ENCODE data around the gene COPE.
A peak's percentile ranks its signal among the peaks of the same experiment; 100 is the strongest.
"Not testable (repeated sequence)": the region's sequence is repeated elsewhere in the genome, so short reads cannot be mapped to it uniquely, and the experiment has no call there.

COPE gene

DNA sequence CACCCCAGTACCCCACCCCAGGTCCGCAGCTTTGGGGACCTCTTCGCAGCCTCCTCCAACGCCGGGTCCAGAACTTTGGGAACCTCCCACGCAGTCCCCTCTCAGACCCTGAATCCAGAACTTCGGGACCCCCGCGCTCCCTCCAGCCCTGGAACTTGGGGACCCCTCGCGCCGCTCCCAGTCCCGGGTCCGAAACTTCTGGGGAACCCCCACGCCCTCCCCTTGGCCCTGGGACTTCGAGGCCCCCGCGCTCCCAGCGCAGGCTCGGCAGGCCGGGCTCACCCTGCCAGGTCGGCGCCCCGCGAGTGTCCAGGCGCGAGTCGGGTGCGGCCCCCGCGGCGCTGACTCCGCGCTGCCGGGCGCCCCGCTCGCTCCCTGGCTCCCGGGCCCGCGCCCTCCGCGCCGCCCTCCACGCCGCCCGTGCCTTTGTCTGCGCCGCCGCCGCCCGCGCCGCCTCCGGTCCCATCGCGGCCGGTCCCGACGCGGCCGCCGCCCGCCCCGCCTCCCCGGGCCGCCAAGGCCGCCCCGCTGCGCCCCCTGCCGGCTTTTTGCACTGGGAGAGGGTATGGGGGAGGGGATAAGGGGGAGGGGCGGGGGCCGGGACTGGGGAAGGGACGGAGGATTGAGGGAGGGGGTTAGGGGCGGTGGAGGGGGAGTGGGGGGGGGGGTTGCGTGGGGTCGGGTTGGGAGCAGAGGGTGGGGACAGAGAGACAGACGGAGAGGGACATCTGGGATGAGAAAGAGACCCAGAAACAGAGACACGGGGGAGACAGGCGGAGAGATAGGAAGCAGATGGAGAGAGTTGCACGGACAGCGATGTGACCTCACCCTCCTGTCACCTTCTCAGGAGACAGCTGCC is 21.8 kb upstream of the COPE start, which contains the start of gene HOMER3:
Gene HOMER3 (minus strand): TSS at position 449 of the 859 bp plus-strand sequence. CDS start 2,235 bp downstream, outside the sequence.
- DNase-seq: peak; percentile 32

DNA sequence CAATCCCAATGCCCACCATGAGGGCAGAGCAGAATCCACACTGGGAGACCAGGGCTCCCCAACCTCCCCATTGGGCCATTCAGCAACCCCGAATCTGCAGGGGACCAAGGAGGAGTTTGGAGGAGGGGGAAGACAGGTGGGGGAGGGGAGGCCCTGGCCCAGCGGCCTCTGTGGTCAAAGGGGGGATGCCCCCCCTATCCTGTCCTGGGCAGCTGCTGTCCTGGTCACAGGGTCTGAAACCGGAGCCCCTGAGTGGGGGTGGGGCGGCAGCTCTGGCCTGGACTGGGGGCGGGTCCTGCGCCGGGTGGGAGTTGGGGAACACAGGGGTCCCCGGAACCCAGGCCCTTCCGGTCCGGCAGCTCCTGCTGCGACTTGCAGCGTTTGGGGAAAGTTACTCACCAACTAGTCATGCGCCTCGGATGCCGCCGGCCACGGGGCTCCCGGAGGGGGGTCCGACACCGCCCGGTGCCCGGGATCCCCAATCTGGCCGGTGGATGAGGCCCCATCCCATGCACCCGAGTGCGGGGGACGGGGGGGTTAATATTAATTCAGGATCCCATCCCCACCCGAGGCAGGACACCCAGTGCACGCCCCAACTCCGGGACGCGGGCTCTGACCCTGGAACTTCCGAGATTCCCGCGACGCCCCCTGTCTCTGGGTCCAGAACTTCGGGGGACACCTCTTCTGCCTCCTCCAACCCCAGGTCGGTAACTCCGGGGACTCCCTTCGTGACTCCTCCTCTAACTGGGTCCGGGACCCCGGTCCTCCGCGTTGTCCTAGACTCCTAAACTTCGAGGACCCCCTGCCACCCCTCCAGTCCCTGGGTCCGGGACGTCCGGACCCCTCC is 21.0 kb upstream of the COPE start:
- DNase-seq: no peak

DNA sequence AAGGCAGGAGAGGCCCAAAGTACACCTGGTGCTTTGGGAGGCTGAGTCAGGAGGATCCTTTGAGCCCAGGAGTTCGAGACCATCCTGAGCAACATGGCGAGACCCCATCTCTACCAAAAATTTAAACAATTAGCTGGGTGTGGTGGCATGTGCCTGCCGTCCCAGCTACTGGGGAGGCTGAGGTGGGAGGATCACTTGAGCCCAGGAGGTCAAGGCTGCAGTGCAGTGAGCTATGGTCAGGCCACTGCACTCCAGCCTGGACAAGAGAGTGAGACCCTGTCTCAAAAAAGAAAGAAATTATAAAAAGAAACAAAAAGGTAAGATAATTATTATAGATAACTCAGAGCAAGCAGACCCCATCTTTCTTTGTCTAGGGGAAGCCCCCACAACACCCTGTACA is 20.0 kb upstream of the COPE start:
- DNase-seq: no peak

DNA sequence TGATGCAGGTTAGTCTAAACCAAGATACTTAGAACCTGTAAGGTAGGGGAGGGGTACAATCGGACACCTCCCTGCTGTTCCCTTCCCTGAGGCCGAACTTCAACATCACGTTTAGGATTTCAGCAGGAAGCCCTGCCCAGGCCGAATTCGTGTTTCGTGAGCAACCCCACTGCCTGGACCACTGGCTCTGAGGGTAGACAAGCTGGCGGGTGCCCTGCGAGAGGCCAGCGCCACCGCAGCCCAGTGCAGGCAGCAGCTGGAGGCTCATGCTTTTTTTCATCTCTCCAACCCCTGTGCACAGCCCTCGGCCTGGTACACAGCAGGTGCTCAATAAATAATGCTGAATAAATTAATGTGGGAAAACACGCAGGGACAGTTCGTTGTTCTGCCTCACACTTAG is 14.1 kb upstream of the COPE start:
- DNase-seq: no peak

DNA sequence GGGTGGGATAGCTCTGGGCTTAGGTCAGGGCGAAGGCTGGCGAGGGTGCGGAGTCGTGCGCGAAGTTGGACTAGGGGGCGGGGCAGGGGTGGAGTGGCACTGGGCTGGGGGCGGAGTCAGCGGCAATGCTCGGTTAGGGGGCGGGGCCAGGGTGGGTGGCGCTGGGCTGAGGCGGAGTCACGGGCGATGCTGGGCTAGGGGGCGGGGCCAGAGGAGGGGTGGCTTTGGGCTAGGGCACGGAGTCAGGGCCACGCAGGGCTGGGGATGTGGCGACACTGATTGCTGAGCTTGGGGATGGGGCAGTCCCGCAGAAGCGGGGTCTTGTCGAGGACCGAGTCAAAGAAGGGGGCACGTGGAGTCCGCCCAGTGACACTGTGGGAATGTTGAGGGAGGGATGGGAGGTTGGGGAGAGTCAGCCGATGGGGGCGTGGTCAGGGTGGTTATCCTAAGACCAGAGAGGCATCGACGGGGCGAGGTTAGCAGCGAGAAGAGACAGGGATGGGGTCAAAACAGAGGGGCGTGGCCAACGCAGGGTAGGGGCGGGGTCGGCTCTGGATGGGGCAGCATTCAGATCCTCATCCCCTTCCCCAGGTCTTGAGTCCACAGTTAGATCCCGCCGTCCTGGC is 13.1 kb upstream of the COPE start:
- no peak for DNase-seq

DNA sequence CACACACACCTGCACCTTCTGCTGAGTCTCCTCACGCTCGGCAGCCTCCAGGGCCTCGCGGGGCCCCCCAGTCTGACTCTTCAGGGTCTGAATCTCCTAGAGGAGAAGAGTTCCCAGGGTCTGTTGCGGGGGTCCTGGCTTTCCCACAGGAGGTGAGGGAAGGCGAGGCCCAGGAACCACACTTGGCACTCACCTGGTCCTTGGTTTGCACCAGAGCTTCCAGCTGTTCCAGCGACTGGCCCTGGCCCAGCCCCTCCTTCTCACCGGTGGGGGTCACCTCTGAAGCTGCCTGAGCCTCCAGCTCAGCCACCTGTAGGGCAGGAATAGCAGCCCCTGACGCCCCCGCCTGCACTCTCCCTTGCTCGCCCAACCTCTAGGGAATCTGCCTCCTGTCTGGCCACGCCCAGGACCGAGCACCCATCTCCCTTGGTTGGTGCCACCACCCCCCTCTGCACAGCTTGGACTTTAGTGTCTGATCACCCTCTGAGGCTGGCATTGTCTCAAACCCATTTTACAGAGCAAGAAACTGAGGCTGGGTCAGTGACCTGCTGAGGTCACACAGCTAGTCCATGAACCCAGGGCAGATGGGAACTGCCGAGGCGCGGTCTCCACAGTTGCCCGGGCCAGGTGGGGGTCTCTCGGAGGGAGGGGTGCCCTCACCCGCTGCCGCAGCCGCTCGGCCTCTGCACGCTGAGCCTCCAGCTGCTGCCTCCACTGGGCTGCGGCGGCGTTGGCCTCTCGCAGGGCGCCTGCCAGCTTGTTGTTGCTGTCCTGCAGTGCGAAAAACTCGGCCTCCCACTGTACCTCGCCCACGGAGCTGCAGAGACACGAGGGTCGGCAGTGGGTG is 12.4 kb upstream of the COPE start:
- no peak for DNase-seq

DNA sequence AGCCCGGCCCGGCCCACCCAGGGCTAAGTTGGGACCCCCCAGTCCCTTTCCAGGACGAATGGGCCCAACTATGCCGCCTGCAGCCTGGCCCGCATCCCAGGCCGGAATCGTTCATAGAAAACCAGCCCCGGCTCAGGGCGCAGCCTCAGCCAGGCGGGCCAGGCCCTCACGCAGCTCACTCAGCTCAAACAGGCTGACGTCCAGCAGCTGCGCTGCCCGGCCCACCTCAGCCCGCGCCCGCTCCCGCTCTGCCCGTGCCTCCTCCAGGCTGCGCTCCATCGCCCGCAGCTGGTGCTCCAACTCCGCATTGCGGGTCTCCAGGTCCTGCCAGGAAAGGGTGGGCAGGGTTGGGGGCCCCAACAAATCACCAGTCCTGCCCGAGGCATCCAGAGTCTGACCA is 10.1 kb upstream of the COPE start:
- no peak for DNase-seq

DNA sequence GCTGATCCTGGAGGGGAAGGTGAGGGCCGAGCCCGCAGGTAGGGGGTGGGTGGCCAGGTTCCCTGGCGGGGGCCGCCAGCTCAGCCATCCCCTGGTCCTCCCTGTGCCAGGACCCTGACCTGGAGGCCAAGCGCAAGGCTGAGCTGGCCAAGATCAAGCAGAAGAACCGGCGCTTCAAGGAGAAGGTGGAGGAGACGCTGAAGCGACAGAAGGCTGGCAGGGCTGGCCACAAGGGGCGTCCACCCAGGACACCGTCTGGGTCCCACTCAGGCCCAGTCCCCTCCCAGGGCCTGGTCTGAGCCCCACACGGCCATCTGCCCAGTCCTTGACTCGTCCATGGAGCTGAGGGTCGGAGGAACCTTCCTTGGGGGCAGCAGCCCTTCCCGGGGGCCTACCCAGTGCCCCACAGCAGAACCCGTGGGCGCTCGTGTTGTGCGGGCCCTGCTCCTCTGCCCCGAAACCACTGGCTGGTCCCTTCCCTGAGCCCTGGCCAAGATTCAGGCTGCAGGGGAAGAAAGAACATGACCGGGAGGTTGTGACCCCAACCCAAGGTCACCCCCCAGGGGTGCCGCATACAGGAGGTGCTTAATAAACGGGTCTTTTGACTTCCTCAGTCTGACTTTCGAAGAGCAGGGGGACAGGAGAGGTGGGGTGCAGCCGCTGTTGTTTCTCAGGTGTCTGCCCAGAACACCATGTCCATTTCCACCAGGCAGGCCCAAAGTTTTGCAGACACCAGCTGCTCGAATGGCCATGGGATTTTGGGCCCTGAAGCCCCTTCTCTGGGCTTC is 9.0 kb upstream of the COPE start:
- DNase-seq: no peak

DNA sequence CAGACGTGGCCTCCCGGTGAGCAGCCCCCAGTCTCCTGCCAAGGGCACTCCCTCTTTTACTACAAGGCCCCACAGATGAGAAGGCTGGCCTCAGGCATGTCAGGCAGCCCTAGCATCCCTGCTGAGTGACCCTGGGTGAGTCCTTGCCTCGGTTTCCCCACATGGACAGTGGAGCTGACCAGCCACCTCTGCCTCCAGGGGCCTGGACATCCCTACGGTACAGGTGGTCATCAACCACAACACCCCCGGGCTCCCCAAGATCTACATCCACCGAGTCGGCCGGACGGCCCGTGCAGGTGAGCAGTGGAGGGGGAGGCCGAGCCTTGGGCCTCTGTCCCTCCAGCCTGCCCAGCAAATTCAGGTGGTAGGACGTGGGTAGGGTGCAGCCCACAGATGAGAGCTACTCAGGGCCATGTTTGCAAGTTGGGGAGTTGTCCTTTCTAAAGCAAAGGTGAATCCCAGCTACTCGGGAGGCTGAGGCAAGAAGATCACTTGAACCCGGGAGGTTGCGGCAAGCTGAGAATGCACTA is 5.6 kb upstream of the COPE start:
- no peak for DNase-seq

DNA sequence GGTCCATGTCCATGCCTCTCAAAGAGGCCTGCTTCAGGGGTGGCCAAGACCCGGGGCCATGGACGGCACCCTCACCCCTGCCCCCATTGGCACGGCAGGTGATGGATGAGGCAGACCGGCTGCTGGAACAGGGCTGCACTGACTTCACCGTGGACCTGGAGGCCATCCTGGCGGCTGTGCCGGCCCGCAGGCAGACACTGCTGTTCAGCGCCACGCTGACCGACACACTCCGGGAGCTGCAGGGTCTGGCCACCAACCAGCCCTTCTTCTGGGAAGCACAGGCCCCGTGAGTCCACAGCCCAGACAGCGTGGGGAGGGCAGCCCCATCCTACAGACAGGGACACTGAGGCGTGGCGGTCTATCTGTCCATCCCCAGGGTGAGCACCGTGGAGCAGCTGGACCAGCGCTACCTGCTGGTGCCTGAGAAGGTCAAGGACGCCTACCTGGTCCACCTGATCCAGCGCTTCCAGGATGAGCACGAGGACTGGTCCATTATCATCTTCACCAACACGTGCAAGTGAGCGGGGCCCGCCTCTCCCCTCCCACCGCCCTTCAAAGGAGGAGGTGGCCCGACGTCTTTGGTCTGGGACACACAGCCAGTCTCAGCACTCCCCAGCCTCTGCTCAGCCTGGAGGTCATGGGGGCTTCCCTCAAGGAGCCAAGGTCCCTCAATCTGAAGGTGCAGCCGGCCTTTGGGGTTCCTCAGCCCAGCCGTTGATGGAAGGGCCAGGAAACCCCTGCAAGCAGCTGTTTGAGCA is 3.2 kb upstream of the COPE start:
- no peak for DNase-seq

DNA sequence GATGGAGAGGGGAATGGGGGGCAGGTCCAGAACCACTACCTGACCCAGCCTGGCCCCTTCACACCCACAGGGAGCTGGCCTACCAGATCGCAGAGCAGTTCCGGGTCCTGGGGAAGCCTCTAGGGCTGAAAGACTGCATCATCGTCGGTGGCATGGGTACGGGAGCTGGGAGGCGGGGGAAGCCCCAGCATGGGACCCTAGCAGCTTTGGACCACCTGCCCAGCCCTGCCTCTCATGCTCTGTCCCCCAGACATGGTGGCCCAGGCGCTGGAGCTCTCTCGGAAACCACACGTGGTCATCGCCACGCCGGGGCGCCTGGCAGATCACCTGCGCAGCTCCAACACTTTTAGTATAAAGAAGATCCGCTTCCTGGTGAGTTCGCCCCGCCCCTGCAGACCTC is 2.4 kb upstream of the COPE start:
- no peak for DNase-seq

DNA sequence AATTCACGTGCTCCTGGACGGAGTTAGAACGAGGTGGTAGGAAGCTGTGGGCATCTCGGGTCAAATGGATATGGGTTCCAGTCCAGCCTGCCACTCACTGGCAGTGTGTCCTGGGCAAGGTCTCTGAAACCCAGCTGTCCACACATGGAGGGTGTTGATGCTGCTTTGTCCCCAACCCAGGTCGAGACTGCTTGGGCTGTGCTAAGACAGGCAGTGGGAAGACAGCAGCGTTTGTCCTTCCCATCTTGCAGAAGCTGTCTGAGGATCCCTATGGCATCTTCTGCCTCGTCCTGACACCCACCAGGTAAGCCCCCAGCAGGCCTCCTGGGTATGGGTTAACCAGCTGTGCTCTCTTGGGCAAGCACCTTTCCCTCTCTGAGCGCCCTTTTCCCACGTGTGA is 1.2 kb upstream of the COPE start:
- DNase-seq: no peak

DNA sequence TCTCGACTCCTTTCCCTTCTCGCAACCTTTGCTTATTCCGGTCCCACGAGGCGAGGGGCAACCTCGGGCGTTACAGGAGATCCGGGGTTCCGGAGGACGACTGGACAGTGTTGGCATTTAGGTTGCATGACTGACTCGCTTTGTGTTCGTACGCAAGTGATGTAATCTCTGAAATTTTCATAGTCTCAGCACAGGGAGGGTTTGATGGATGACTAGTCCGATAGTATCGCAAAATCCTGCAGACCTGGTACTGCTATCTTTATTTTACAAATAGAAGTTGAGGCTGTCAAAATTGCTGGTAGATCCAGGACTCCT is 670 bp upstream of the COPE start:
- DNase-seq: no peak

DNA sequence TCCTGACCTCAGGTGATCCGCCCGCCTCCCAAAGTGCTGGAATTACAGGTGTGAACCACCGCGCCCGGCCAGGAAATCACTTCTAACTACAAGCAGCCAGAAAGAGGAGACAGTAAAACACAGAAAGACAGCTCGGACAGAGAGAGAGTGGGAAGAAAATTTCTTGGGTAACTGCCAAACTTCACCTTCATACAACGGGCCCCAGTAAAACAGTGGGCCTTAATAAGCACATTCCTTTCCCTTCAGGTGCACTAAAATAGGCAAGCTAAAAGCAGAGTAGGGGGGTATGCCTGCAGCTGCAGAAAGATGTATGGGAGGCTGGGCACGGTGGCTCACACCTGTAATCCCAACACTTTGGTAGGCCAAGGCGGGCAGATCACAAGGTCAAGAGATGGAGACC is 1.6 kb downstream of the COPE start:
- DNase-seq: not testable (repeated sequence)

DNA sequence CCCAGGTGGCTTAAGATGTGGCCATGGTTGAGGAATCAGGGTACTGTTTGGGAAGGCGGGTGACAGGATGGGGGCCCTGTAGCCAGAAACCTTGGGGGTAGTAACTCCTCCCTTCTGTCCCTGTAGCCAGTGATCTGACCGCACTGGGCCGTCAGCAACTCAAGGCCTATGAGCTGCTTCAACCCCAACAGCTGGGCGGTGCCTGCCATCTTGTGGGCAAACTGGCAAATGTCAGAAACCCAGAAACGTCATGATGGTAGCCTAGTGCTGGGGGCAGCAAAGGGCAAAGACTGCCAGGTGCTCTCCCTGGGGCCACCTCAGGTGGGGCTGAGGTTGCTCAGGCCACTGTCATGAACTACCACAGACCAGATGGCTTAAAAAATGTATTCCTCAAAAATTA is 3.5 kb downstream of the COPE start:
- DNase-seq: no peak

DNA sequence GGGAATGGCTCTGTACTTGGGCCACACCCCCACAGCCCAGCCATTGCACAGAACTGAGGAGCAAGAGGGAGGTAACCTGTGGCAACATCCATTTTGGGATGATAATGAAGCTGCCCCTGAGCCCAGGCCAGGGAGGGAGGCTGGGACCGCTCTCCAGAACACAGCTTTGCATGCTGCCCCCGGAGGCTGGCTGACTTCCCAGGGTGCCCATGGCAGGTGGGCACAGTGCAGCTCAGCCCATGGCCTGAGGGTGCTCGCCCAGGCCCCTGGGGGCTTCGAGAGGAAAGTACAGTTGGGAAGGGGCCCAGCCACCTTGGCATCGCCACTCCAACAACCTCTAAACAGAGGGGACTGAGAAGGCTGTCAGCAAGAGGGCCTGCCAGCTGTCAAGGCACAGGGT is 5.7 kb downstream of the COPE start:
- DNase-seq: no peak

DNA sequence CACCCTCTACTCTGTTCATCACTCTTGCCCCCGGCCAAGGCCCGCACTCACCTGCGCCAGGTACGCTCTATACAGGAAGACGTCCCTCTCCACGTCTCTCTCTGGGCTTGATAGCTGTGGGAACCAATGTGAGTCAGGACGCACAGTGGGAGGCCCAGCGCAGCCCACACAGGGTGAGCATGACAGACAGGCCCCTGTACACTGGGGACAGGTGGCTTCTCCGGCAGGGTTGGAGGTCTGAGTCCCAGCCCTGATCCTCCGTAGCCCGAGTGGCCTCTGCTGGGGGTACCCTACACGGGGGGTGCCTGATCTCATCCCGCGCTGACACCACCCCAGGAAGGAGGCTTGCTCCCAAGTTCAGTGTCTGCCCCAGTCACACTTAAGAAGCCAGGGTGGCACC is 6.3 kb downstream of the COPE start:
- DNase-seq: no peak

DNA sequence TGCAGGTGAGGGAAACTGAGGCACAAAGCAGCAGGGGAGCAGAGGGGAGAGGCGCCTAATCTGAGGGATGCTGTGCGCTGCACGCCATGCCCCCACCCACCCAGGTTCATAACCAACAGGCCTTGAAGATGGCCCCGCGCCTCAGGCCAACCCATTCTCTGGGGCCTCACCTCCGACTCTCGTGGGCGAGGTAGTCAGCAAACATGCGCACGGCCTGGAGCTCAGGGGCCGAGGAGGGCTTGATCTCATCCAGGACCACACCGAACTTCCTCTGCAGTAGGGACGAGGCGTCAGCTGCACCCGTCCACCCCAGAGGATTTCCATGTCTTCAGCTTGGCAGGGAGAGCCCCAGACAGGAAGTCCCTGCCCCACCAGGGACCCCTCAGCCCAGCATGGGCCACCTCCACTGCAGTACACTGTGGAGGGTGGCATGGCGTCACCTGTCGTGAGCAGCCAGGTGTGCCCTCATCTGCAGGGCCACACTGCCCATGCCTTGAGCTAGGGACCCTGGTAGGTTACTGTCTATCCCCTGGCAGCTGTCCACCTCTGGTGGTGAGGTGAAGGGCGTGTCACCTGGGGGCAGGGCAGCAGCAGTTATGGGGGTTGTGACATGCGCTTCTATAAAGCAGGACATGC is 8.3 kb downstream of the COPE start:
- no peak for DNase-seq

DNA sequence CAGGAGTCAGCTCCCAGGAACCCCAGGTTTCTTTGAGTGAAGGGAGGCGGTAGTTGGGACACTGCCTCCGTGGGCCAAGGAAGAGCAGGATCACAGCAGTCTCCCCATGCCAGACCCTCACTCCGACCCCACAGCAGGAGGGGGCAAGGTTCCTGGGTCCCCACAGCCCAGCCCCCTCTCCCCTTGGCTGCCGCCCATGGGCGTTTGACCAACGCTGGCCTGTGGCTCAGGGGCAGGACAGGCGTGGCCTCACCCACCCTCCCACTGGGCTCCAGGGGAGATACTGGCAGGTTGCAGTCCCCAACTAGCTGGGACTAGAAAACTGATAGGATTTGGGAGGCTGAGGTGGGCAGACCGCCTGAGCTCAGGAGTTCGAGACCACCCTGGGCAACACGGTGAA is 9.2 kb downstream of the COPE start:
- DNase-seq: no peak

DNA sequence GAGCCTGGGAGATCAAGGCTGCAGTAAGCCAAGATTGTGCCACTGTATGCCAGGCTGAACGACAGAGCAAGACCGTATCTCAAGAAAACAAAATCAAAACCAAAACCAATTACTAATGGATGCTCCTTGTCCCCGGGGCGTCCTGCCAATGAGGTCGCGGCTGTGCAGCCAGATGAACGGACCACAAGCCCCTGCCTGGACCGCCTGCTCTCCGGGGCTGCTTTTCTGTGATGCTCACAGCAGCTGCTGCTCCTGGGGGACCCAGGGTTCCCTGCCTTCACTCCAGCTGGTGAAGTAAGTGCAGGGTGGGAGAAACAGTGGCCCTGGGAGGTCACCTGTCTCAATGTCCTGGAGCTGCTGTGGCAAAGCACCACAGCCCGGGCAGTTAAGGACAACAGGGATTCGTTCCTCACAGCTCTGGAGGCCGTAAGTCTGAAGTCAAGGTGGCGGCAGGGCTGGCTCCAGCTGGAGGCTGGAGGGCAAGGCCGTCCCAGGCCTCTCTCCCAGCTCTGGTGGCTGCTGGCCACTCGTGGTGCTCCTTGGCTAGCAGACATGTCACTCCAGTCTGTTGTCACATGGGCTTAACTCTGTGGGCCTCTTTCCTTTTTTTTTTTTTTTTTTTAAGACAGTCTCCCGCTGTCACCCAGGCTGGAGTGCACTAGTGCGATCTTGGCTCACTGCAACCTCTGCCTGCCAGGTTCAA is 10.1 kb downstream of the COPE start:
- DNase-seq: no peak
